Hematopoietic multipotent progenitor cell treated with erythropoietin and hydrocortisone succinate and interleukin-3 and kit ligand, for 4 days (in vitro differentiated cells): ENCODE results near the gene MMD2.

Experiments used
- DNase-seq: peaks from one replicate; pipeline ENCODE4 v3.0.0-alpha.2; 2015

Gene MMD2

GRCh38 chr7:4866528-4867496 is 92.2 kb downstream of the MMD2 start:
- no peak for DNase-seq

GRCh38 chr7:4862156-4862555 is 96.8 kb downstream of the MMD2 start:
- DNase-seq = no peak

- DNase-seq = peak; percentile 42
Measured at GRCh38 chr7:4861673-4862072, 97.3 kb downstream of the MMD2 start, which contains the start of gene PAPOLB. PAPOLB (minus strand) TSS chr7:4862030; CDS start chr7:4861810, 220 bp downstream.

GRCh38 chr7:4861227-4861626 is 97.8 kb downstream of the MMD2 start:
- DNase-seq = no peak

GRCh38 chr7:4857189-4857588 is 101.8 kb downstream of the MMD2 start:
- no peak for DNase-seq

GRCh38 chr7:4856336-4857057 is 102.5 kb downstream of the MMD2 start:
- no peak for DNase-seq
